Hepatocyte (in vitro differentiated cells): ENCODE measurements around the gene C19orf85.

ENCODE experiments used
- EZH2phosphoT487 ChIP-seq: fragments of 200-600 bp; sonication (generic); IDR thresholded peaks from one replicate; pipeline ENCODE4 v1.6.1; 2018; ENCODE audit warnings: antibody characterized with exemption, mild to moderate bottlenecking, low read depth, moderate library complexity; ENCODE audit not compliant: unreplicated experiment, severe bottlenecking
- TF ChIP-seq, protein P1 (sequence below): fragments of 200-600 bp; sonication (generic); IDR thresholded peaks from 2 replicates; pipeline ENCODE4 v1.5.1; 2016; ENCODE audit warnings: antibody characterized with exemption, mild to moderate bottlenecking; ENCODE audit not compliant: poor library complexity

DNA sequence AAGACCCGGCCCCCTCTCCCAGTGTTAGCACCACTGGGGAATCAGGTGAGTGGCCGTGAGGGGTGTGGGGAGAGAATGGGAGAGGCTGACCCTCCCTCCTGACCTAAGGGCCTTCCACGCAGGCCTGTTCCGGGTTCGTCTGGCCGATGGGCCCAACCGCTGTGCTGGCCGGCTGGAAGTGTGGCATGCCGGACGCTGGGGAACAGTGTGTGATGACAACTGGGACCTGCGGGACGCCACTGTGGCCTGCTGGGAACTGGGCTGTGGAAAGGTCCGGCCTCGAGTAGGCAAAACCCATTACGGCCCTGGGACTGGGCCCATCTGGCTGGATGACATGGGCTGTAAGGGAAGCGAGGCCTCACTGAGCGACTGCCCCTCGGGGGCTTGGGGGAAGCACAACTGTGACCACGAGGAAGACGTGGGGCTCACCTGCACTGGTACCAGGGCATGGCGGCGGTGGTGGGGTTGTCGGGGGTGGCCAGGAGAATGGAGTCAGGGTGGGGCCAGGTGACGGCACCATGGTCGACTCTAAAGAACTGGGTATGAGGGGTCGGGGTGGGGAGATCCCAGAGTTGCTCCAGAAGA lies 35.9 kb upstream of the C19orf85 start:
- TF ChIP-seq, protein P1, sequence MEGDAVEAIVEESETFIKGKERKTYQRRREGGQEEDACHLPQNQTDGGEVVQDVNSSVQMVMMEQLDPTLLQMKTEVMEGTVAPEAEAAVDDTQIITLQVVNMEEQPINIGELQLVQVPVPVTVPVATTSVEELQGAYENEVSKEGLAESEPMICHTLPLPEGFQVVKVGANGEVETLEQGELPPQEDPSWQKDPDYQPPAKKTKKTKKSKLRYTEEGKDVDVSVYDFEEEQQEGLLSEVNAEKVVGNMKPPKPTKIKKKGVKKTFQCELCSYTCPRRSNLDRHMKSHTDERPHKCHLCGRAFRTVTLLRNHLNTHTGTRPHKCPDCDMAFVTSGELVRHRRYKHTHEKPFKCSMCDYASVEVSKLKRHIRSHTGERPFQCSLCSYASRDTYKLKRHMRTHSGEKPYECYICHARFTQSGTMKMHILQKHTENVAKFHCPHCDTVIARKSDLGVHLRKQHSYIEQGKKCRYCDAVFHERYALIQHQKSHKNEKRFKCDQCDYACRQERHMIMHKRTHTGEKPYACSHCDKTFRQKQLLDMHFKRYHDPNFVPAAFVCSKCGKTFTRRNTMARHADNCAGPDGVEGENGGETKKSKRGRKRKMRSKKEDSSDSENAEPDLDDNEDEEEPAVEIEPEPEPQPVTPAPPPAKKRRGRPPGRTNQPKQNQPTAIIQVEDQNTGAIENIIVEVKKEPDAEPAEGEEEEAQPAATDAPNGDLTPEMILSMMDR, result no peak
- no peak for TF ChIP-seq EZH2phosphoT487
